Endodermal cell (in vitro differentiated cells): Measurements from ENCODE around the gene GPR162. TPM values are rescaled to one million over a fixed set of nuclear protein-coding genes. Genes with fewer than 3 reads are reported as not detected.
A peak's percentile ranks its signal among the peaks of the same experiment; 100 is the strongest.

Experiments
- DNase-seq: peaks from one replicate; pipeline ENCODE4 v3.0.0-alpha.2; 2017
- H3K27ac ChIP-seq: 2 replicates; pipeline ENCODE4 v1.5.1; 2013; ENCODE audit warnings: mild to moderate bottlenecking, low read depth, low read length, moderate library complexity
- H3K27me3 ChIP-seq: 2 replicates; pipeline ENCODE4 v1.6.1; 2013; ENCODE audit warnings: mild to moderate bottlenecking, low read length, moderate library complexity; ENCODE audit not compliant: insufficient read depth, control insufficient read depth, poor library complexity, severe bottlenecking
- H3K36me3 ChIP-seq: 2 replicates; pipeline ENCODE4 v1.7.0; 2013; ENCODE audit warnings: mild to moderate bottlenecking, low read length, moderate library complexity; ENCODE audit not compliant: control insufficient read depth, insufficient read depth
- H3K4me1 ChIP-seq: one replicate; pipeline ENCODE4 v1.7.0; 2013; ENCODE audit warnings: low read length; ENCODE audit not compliant: control insufficient read depth, insufficient read depth
- H3K4me3 ChIP-seq: 2 replicates; pipeline ENCODE4 v1.5.1; 2013; ENCODE audit warnings: mild to moderate bottlenecking, low read length, moderate library complexity
- H3K9ac ChIP-seq: 2 replicates; pipeline ENCODE4 v1.6.1; 2013; ENCODE audit warnings: mild to moderate bottlenecking, low read length, moderate library complexity; ENCODE audit not compliant: poor library complexity, severe bottlenecking; ENCODE audit errors: extremely low read depth
- H3K9me3 ChIP-seq: 2 replicates; pipeline ENCODE4 v1.6.1; 2013; ENCODE audit warnings: mild to moderate bottlenecking, low read length, moderate library complexity; ENCODE audit not compliant: control insufficient read depth
- H3K27ac Mint-ChIP-seq: 2 replicates; pipeline ENCODE4 v1.8.0; 2020; ENCODE audit warnings: mixed read lengths
- H3K27me3 Mint-ChIP-seq: 2 replicates; pipeline ENCODE4 v1.8.0; 2021; ENCODE audit warnings: mild to moderate bottlenecking, mixed read lengths; ENCODE audit not compliant: insufficient read depth
- H3K36me3 Mint-ChIP-seq: 2 replicates; pipeline ENCODE4 v1.8.0; 2020; ENCODE audit warnings: low read depth, mixed read lengths
- H3K4me1 Mint-ChIP-seq: 2 replicates; pipeline ENCODE4 v1.8.0; 2020; ENCODE audit warnings: mixed read lengths
- H3K4me3 Mint-ChIP-seq: 2 replicates; pipeline ENCODE4 v1.8.0; 2020; ENCODE audit warnings: mild to moderate bottlenecking, moderate library complexity, mixed read lengths
- H3K9me3 Mint-ChIP-seq: 2 replicates; pipeline ENCODE4 v1.8.0; 2020; ENCODE audit warnings: mild to moderate bottlenecking, mixed read lengths
- CTCF ChIP-seq: fragments of 200-600 bp; sonication (generic); conservative IDR thresholded peaks from 2 replicates; pipeline ENCODE4 v1.5.0; 2021; ENCODE audit warnings: antibody characterized with exemption, mild to moderate bottlenecking
- WGBS, 2 experiments: methylation state at CpG; one replicate each; pipeline versions ENCODE4 v1.1.5 to v1.1.7; 2013; ENCODE audit warnings: missing lambda C conversion rate in 2 of 2, mixed read lengths in 1 of 2; ENCODE audit not compliant: insufficient coverage in 1 of 2, insufficient read length in 1 of 2; 5-methylcytosine and 5-hydroxymethylcytosine counted together
- total RNA-seq, 2 donors: library from RNA; stranded (reverse); fragmentation: NEBNext Ultra II Directional in 1 of 2; extraction: Animal tissue kit (Norgen Biotek cat#: 25700) in 1 of 2; gene quantifications; 2 replicates in 1 of 2; 3 replicates in 1 of 2; pipeline ENCODE4 v1.2.1, GENCODE V29; 2021

GPR162 gene
- total RNA-seq, 2 donors from 2014 or later = 14.7 to 15.0 TPM

GRCh38 chr12:6778574-6779550, 42.8 kb upstream of the GPR162 start:
- Histone ChIP-seq H3K9ac (no peak overlapping the region), H3K27ac (peak overlapping the region; percentile 95), H3K27me3 (peaks cover 6% of the 10 kb centered on the region), H3K4me1 (peaks cover 13% of the 10 kb centered on the region), H3K36me3 (peaks cover 6% of the 10 kb centered on the region), H3K9me3 (no peaks in the 10 kb centered on the region), H3K4me3 (peak overlapping the region; percentile 73)
- 10 to 24% methylated on average over 10 to 35 of the region's 35 CpGs for WGBS, 2 experiments
- Mint-ChIP-seq H3K9me3 (no peaks in the 10 kb centered on the region), H3K4me1 (peaks cover 42% of the 10 kb centered on the region), H3K36me3 (peaks cover 25% of the 10 kb centered on the region), H3K4me3 (peak overlapping the region; percentile 69), H3K27ac (peak overlapping the region; percentile 69), H3K27me3 (peaks cover 68% of the 10 kb centered on the region)
- peak; percentile 100 for DNase-seq
- peak; percentile 100 for TF ChIP-seq CTCF

GRCh38 chr12:6779708-6780432, 41.8 kb upstream of the GPR162 start:
- H3K36me3 ChIP-seq = peaks cover 6% of the 10 kb centered on the region
- peaks cover 6% of the 10 kb centered on the region for H3K27me3 ChIP-seq
- no peak overlapping the region for H3K9ac ChIP-seq
- Mint-ChIP-seq H3K27me3 (peaks cover 57% of the 10 kb centered on the region), H3K4me1 (peaks cover 38% of the 10 kb centered on the region), H3K27ac (no peak overlapping the region), H3K36me3 (peaks cover 20% of the 10 kb centered on the region), H3K9me3 (no peaks in the 10 kb centered on the region), H3K4me3 (no peak overlapping the region)
- DNase-seq = no peak
- no peak for TF ChIP-seq CTCF
- no peak overlapping the region for H3K4me3 ChIP-seq
- H3K27ac ChIP-seq = peak overlapping the region; percentile 95
- no peaks in the 10 kb centered on the region for H3K9me3 ChIP-seq
- 89 to 92% methylated on average over 5 to 6 of the region's 6 CpGs for WGBS, 2 experiments
- peaks cover 13% of the 10 kb centered on the region for H3K4me1 ChIP-seq

GRCh38 chr12:6780573-6780972, 41.0 kb upstream of the GPR162 start:
- Mint-ChIP-seq H3K36me3 (peaks cover 13% of the 10 kb centered on the region), H3K4me3 (no peak overlapping the region), H3K27me3 (peaks cover 50% of the 10 kb centered on the region), H3K4me1 (peaks cover 32% of the 10 kb centered on the region), H3K9me3 (no peaks in the 10 kb centered on the region), H3K27ac (no peak overlapping the region)
- DNase-seq = peak; percentile 35
- no peak for TF ChIP-seq CTCF
- Histone ChIP-seq H3K27me3 (peaks cover 6% of the 10 kb centered on the region), H3K4me1 (peaks cover 13% of the 10 kb centered on the region), H3K4me3 (no peak overlapping the region), H3K9ac (no peak overlapping the region), H3K27ac (no peak overlapping the region), H3K9me3 (no peaks in the 10 kb centered on the region), H3K36me3 (peaks cover 4% of the 10 kb centered on the region)
- 85 to 91% methylated on average over 3 to 6 of the region's 6 CpGs for WGBS, 2 experiments
